ENCODE data around the gene TCF25.

TCF25 gene

GRCh38 chr16:89917773-89918452 lies 44.5 kb downstream of the TCF25 start:
- DNase-seq = peak; percentile 79
- Histone ChIP-seq H3K18ac (ENCODE audit: low read length) (peak overlapping the region; percentile 11), H4K5ac (ENCODE audit: low read length) (no peak overlapping the region), H3K27ac (ENCODE audit: low read depth, low read length) (peak overlapping the region; percentile 24), H3K79me2 (ENCODE audit: control insufficient read depth, insufficient read depth, low read length) (no peaks in the 10 kb centered on the region), H2AK5ac (ENCODE audit: low read length) (no peak overlapping the region), H3K9ac (ENCODE audit: low read length) (peak overlapping the region; percentile 56), H3K27me3 (ENCODE audit: insufficient read depth, low read length, poor library complexity) (no peaks in the 10 kb centered on the region), H3K4ac (ENCODE audit: low read depth, low read length) (peak overlapping the region; percentile 4), H3K56ac (ENCODE audit: low read length) (peak overlapping the region; percentile 80), H3K23ac (ENCODE audit: low read length) (no peak overlapping the region), H3K79me1 (ENCODE audit: low read length) (no peaks in the 10 kb centered on the region), H3K36me3 (ENCODE audit: control insufficient read depth, insufficient read depth, low read length) (no peaks in the 10 kb centered on the region), H3K4me2 (ENCODE audit: low read length) (peak overlapping the region; percentile 89), H3K4me3 (ENCODE audit: low read length) (peak overlapping the region; percentile 12), H2BK15ac (replicated peaks; ENCODE audit: low read depth) (no peak overlapping the region), H4K8ac (ENCODE audit: low read depth, low read length) (no peak overlapping the region), H2BK120ac (ENCODE audit: low read depth, low read length) (no peak overlapping the region), H3K4me1 (ENCODE audit: control insufficient read depth, low read depth, low read length) (peaks cover 8% of the 10 kb centered on the region), H2BK5ac (ENCODE audit: low read length) (peak overlapping the region; percentile 31)
- no CpG with 5 or more reads among the region's 39 CpGs for WGBS (ENCODE audit: extremely low coverage, insufficient coverage, low lambda C conversion rate)

DNA sequence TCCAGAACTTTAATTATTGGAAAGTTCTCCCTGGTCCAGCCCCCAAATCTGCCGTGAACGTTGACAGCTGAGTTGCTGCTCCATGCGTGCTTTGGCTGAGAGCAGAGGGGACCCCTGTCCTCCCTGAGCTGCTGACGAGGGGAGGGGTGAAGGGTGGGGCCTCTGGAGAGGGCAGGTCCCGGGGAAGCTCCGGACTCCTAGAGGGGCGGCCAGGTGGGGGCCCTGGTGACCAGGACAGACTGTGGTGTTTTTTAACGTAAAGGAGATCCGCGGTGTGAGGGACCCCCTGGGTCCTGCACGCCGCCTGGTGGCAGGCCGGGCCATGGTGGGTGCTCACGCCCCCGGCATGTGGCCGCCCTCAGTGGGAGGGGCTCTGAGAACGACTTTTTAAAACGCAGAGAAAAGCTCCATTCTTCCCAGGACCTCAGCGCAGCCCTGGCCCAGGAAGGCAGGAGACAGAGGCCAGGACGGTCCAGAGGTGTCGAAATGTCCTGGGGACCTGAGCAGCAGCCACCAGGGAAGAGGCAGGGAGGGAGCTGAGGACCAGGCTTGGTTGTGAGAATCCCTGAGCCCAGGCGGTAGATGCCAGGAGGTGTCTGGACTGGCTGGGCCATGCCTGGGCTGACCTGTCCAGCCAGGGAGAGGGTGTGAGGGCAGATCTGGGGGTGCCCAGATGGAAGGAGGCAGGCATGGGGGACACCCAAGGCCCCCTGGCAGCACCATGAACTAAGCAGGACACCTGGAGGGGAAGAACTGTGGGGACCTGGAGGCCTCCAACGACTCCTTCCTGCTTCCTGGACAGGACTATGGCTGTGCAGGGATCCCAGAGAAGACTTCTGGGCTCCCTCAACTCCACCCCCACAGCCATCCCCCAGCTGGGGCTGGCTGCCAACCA lies 45.3 kb downstream of the TCF25 start, which contains the start of gene MC1R:
Gene MC1R (plus strand): TSS at position 410 of the 895 bp plus-strand sequence. CDS start 397 bp downstream, at position 807.
- Histone ChIP-seq H3K9ac (ENCODE audit: low read length) (peak within 1 kb of the TSS; percentile 56), H3K18ac (ENCODE audit: low read length) (peak within 1 kb of the TSS; percentile 11), H2BK120ac (ENCODE audit: low read depth, low read length) (no peak within 1 kb of the TSS), H2AK5ac (ENCODE audit: low read length) (peak within 1 kb of the TSS; percentile 86), H3K36me3 (ENCODE audit: control insufficient read depth, insufficient read depth, low read length) (no peaks in the 10 kb centered on the region), H4K5ac (ENCODE audit: low read length) (no peak within 1 kb of the TSS), H3K23ac (ENCODE audit: low read length) (peak within 1 kb of the TSS; percentile 80), H3K4me1 (ENCODE audit: control insufficient read depth, low read depth, low read length) (peaks cover 8% of the 10 kb centered on the region), H3K4me3 (ENCODE audit: low read length) (peak within 1 kb of the TSS; percentile 12), H3K4me2 (ENCODE audit: low read length) (peak within 1 kb of the TSS; percentile 89), H4K8ac (ENCODE audit: low read depth, low read length) (no peak within 1 kb of the TSS), H2BK15ac (replicated peaks; ENCODE audit: low read depth) (no peak within 1 kb of the TSS), H3K79me1 (ENCODE audit: low read length) (peaks cover 1% of the 10 kb centered on the region), H2BK5ac (ENCODE audit: low read length) (peak within 1 kb of the TSS; percentile 31), H3K79me2 (ENCODE audit: control insufficient read depth, insufficient read depth, low read length) (no peaks in the 10 kb centered on the region), H3K27me3 (ENCODE audit: insufficient read depth, low read length, poor library complexity) (no peaks in the 10 kb centered on the region), H3K27ac (ENCODE audit: low read depth, low read length) (peak within 1 kb of the TSS; percentile 24), H3K56ac (ENCODE audit: low read length) (peak within 1 kb of the TSS; percentile 80), H3K4ac (ENCODE audit: low read depth, low read length) (peak within 1 kb of the TSS; percentile 4)
- WGBS (ENCODE audit: extremely low coverage, insufficient coverage, low lambda C conversion rate) = no CpG with 5 or more reads among the region's 23 CpGs
- peak; percentile 69 for DNase-seq

- H3K79me2 ChIP-seq (ENCODE audit: control insufficient read depth, insufficient read depth, low read length) = no peaks in the 10 kb centered on the region
- no peak overlapping the region for H3K9ac ChIP-seq (ENCODE audit: low read length)
- H3K36me3 ChIP-seq (ENCODE audit: control insufficient read depth, insufficient read depth, low read length) = no peaks in the 10 kb centered on the region
- H3K27ac ChIP-seq (ENCODE audit: low read depth, low read length) = no peak overlapping the region
- no peak overlapping the region for H2BK120ac ChIP-seq (ENCODE audit: low read depth, low read length)
- no peak overlapping the region for H3K56ac ChIP-seq (ENCODE audit: low read length)
- no peak for DNase-seq
- no peak overlapping the region for H2AK5ac ChIP-seq (ENCODE audit: low read length)
- peaks cover 8% of the 10 kb centered on the region for H3K4me1 ChIP-seq (ENCODE audit: control insufficient read depth, low read depth, low read length)
- no peak overlapping the region for H2BK15ac ChIP-seq (replicated peaks; ENCODE audit: low read depth)
- H4K5ac ChIP-seq (ENCODE audit: low read length) = no peak overlapping the region
- H3K18ac ChIP-seq (ENCODE audit: low read length) = no peak overlapping the region
- no peaks in the 10 kb centered on the region for H3K27me3 ChIP-seq (ENCODE audit: insufficient read depth, low read length, poor library complexity)
- H3K23ac ChIP-seq (ENCODE audit: low read length) = no peak overlapping the region
- H2BK5ac ChIP-seq (ENCODE audit: low read length) = no peak overlapping the region
- WGBS (ENCODE audit: extremely low coverage, insufficient coverage, low lambda C conversion rate) = no CpG with 5 or more reads among the region's 52 CpGs
- no peak overlapping the region for H3K4me3 ChIP-seq (ENCODE audit: low read length)
- peaks cover 1% of the 10 kb centered on the region for H3K79me1 ChIP-seq (ENCODE audit: low read length)
- H4K8ac ChIP-seq (ENCODE audit: low read depth, low read length) = no peak overlapping the region
- no peak overlapping the region for H3K4me2 ChIP-seq (ENCODE audit: low read length)
- no peak overlapping the region for H3K4ac ChIP-seq (ENCODE audit: low read depth, low read length)
Measured at GRCh38 chr16:89919535-89920406, 46.4 kb downstream of the TCF25 start.

- Histone ChIP-seq H3K56ac (ENCODE audit: low read length) (peak overlapping the region; percentile 96), H3K9ac (ENCODE audit: low read length) (peak overlapping the region; percentile 34), H2BK5ac (ENCODE audit: low read length) (no peak overlapping the region), H2AK5ac (ENCODE audit: low read length) (no peak overlapping the region), H3K23ac (ENCODE audit: low read length) (no peak overlapping the region), H3K4me1 (ENCODE audit: control insufficient read depth, low read depth, low read length) (peaks cover 8% of the 10 kb centered on the region), H3K18ac (ENCODE audit: low read length) (no peak overlapping the region), H3K79me1 (ENCODE audit: low read length) (peaks cover 1% of the 10 kb centered on the region), H4K8ac (ENCODE audit: low read depth, low read length) (no peak overlapping the region), H3K4me3 (ENCODE audit: low read length) (no peak overlapping the region), H2BK15ac (replicated peaks; ENCODE audit: low read depth) (no peak overlapping the region), H3K27ac (ENCODE audit: low read depth, low read length) (no peak overlapping the region), H3K27me3 (ENCODE audit: insufficient read depth, low read length, poor library complexity) (no peaks in the 10 kb centered on the region), H2BK120ac (ENCODE audit: low read depth, low read length) (no peak overlapping the region), H3K4me2 (ENCODE audit: low read length) (no peak overlapping the region), H4K5ac (ENCODE audit: low read length) (no peak overlapping the region), H3K4ac (ENCODE audit: low read depth, low read length) (no peak overlapping the region), H3K36me3 (ENCODE audit: control insufficient read depth, insufficient read depth, low read length) (no peaks in the 10 kb centered on the region), H3K79me2 (ENCODE audit: control insufficient read depth, insufficient read depth, low read length) (no peaks in the 10 kb centered on the region)
- DNase-seq = no peak
- WGBS (ENCODE audit: extremely low coverage, insufficient coverage, low lambda C conversion rate) = no CpG with 5 or more reads among the region's 6 CpGs
Measured at GRCh38 chr16:89920723-89921122, 47.3 kb downstream of the TCF25 start.

DNA sequence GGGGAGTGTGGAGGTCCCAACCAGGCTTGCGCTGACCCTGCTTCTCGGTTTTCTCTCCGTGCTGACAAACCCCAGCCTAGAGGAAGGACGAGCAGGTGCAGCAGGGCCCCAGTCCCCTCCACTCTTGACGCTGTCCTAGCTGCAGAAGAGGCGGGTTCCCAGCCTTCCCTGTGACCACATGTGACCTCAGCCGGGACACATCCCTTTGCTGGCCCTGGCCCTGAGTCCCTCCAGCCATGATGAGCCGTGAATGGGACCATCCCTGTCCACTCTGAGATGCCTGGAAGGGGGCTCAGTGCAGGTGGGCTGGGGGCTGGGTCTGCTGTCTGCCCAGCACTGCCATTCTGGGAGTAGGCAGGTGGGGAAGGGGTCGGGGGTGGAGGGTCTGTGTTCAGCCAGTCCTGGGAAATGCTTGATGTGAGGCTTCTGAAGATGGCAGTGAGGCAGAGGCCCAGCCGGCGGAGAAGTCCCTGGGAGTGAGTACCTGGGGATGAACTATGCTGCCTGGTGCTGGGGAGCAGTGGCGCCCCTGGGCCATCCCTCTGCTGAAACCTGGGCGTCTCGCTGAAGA lies 47.8 kb downstream of the TCF25 start:
- H4K8ac ChIP-seq (ENCODE audit: low read depth, low read length) = no peak overlapping the region
- H3K79me1 ChIP-seq (ENCODE audit: low read length) = peaks cover 1% of the 10 kb centered on the region
- peaks cover 8% of the 10 kb centered on the region for H3K4me1 ChIP-seq (ENCODE audit: control insufficient read depth, low read depth, low read length)
- no peak overlapping the region for H4K5ac ChIP-seq (ENCODE audit: low read length)
- H3K4me2 ChIP-seq (ENCODE audit: low read length) = peak overlapping the region; percentile 90
- H2AK5ac ChIP-seq (ENCODE audit: low read length) = no peak overlapping the region
- no peak overlapping the region for H3K4me3 ChIP-seq (ENCODE audit: low read length)
- H3K4ac ChIP-seq (ENCODE audit: low read depth, low read length) = peak overlapping the region; percentile 36
- H3K27ac ChIP-seq (ENCODE audit: low read depth, low read length) = peak overlapping the region; percentile 96
- no peak overlapping the region for H2BK120ac ChIP-seq (ENCODE audit: low read depth, low read length)
- peak overlapping the region; percentile 3 for H3K18ac ChIP-seq (ENCODE audit: low read length)
- DNase-seq = peak; percentile 47
- no CpG with 5 or more reads among the region's 14 CpGs for WGBS (ENCODE audit: extremely low coverage, insufficient coverage, low lambda C conversion rate)
- no peak overlapping the region for H2BK15ac ChIP-seq (replicated peaks; ENCODE audit: low read depth)
- no peaks in the 10 kb centered on the region for H3K36me3 ChIP-seq (ENCODE audit: control insufficient read depth, insufficient read depth, low read length)
- no peak overlapping the region for H2BK5ac ChIP-seq (ENCODE audit: low read length)
- no peaks in the 10 kb centered on the region for H3K79me2 ChIP-seq (ENCODE audit: control insufficient read depth, insufficient read depth, low read length)
- no peak overlapping the region for H3K23ac ChIP-seq (ENCODE audit: low read length)
- peak overlapping the region; percentile 96 for H3K56ac ChIP-seq (ENCODE audit: low read length)
- H3K9ac ChIP-seq (ENCODE audit: low read length) = peak overlapping the region; percentile 98
- H3K27me3 ChIP-seq (ENCODE audit: insufficient read depth, low read length, poor library complexity) = no peaks in the 10 kb centered on the region
